GM19238 (cell line): ENCODE data around the gene FAM124A.

Experiments used
- DNase-seq: peaks from one replicate; pipeline ENCODE4 v3.0.0; 2011; ENCODE audit warnings: low spot score; ENCODE audit not compliant: insufficient read length

FAM124A gene

GRCh38 chr13:51220706-51221105 lies 1.5 kb upstream of the FAM124A start:
- no peak for DNase-seq

DNA sequence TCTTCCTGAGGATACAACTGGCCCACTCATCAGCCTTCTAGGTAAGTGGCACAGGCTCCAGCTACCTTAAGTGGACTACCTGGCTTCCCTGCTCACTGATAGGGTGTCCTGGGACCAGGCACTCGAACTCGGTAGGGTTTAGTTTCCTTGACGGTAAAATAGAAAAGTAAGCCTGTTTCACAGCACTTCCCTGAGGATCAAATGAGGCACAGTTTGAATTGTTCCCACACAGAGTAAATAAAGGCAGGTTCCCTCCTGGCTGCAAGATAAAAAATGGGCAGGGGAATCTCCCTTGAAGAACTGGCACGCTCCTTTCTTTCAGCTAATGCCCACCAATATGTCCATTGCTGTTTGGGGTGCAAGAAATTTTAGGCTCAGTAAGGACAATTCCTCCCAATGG lies 1.1 kb upstream of the FAM124A start:
- DNase-seq, result no peak

GRCh38 chr13:51221674-51222036 lies 543 bp upstream of the FAM124A start:
- DNase-seq, result no peak

- DNase-seq, result no peak
Observed at GRCh38 chr13:51222686-51223559, 725 bp downstream of the FAM124A start.

- DNase-seq, result no peak
Observed at GRCh38 chr13:51223560-51224270, 1.5 kb downstream of the FAM124A start.

DNA sequence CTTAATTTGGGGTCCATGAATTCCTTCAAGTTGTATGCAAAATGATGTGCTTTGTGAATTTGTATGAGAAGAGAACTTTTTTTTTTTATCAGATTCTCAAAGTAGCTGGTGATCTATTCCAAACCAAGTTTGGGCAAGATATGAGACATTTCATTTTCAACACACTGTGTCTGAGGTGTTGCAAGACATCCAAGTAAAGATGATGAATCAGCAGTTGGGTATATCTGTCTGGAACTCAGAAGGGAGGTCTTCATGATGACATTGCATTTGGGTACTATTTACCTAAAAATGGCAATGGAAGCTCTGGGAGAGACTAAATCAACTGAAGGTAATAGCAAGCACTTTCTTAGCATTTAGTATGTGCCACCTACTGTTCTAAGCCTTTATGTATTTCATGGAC lies 2.8 kb downstream of the FAM124A start:
- no peak for DNase-seq

DNA sequence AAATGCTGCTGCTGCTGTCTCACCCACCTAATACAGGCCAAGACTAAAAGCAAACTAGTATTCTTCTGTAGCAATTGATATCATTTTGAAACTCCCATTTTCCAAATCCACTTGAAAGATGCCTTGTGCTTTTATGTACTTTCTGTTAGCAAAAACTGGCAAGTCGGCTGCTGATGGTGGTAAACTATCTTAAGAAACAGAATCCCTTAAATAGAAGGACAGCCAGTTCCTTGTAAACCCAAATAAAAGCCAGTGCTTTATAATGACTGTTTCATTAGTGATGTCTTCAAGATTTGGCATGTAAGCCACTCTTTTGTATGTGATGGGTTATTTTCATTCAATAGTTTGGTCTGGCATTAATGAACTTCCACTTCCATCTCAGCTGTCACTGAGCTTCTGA lies 5.2 kb downstream of the FAM124A start:
- no peak for DNase-seq

- DNase-seq, result no peak
Observed at GRCh38 chr13:51229101-51229719, 7.0 kb downstream of the FAM124A start.

DNA sequence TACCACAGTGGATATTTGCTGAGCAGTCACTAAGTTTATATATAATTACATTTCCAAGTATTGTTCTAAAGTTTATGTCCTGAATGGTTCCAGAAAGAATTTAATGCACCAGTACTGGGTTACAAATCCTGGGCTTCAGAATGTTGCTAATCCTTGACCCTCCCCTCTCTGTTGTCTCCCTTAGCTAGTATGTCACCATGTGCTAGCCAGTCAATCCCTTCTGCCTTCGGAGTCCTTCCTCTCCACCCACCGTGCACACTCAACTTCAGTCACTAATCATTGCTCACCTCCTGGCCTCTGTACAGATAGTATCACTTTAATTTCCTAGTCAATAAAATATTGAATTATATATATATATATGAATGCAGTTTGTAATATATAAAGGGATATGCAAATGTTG lies 7.5 kb downstream of the FAM124A start:
- no peak for DNase-seq

DNA sequence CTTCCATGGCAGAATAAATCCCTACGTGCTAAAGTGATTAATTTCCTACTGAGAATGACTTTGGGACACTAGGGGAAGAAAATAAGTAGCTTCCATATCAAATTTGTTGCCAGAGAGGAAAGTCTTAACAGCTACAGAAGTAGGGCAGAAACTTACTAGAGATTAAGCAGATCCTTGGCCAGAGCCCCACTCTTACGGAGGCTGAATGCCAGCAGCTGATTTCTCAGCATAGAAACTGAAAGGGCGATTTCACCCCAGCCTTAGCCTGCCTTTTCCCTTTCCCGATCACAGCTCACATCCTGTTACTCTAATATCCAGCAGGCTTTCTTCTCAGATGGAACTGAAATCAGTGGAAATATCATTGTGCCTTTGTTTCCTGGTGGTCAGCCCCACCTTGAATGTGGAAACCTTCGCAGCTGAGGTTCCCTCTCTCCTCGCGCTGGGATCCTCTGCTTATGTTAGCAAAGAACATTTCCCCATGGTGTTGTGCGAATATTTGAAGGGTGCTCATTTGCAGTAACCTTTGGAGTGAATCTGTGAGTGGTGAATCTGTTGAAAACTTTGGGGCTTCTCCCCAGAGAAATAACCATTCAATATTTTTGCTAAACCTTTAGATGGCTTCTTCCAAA lies 8.4 kb downstream of the FAM124A start:
- DNase-seq, result no peak

GRCh38 chr13:51231456-51231855 lies 9.3 kb downstream of the FAM124A start:
- DNase-seq, result no peak

DNA sequence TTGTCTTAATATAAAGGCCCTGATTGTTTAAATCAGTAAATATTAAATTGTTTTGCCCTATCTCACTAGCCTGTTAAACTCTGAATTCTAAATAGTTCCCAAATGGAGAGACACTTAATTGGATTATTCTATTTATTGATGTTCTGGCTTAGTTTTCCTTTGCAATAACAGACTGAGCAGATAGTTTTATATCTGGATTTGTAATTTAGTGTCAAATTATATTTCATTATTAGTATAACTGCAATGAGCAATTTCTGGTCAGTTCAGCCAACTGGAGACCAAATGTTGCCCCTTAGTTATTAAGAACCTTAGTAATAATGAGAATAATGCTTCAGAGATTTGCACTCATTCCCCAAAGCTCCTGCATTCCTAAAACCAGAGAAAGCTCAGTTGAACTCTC lies 10.1 kb downstream of the FAM124A start:
- DNase-seq, result no peak

- DNase-seq, result no peak
Observed at GRCh38 chr13:51233117-51233826, 11.1 kb downstream of the FAM124A start.

DNA sequence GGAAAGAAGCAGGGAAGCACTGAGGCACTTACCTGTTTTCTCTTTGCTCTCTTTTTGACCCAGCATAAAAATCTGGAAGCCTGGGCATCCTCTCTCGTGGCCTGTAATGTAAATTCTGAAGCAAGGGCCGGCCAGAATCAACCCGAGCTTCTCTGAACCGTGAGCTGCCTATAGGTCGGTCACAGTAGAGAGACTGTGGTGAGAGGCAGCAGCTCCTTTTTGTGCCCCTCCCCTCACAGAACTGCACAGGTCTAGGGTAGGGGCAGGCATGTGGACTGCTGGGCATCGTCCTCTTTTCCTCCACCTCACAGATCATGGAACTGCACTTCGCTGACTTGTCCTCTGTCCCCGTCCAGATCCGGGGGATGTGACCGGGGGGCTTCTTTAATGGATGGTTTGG lies 12.5 kb downstream of the FAM124A start:
- no peak for DNase-seq

DNA sequence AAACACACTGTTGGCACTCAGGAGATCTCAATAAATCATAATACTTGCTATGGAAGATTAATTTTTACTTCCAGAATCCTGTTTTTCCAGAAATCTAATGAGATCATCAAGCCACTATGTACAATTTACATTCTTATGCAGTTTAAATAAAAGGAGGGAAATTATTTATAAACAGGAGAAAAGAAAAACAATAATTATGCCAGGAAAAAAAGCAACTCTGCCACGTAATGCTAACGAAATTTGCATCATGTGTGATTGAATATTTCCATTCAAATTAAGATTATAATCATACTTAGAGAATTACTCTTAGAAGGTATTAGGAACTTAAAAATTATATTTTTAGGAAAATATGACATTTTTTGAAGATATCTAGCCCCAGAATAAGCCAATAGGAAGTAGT lies 13.0 kb downstream of the FAM124A start:
- DNase-seq, result no peak

DNA sequence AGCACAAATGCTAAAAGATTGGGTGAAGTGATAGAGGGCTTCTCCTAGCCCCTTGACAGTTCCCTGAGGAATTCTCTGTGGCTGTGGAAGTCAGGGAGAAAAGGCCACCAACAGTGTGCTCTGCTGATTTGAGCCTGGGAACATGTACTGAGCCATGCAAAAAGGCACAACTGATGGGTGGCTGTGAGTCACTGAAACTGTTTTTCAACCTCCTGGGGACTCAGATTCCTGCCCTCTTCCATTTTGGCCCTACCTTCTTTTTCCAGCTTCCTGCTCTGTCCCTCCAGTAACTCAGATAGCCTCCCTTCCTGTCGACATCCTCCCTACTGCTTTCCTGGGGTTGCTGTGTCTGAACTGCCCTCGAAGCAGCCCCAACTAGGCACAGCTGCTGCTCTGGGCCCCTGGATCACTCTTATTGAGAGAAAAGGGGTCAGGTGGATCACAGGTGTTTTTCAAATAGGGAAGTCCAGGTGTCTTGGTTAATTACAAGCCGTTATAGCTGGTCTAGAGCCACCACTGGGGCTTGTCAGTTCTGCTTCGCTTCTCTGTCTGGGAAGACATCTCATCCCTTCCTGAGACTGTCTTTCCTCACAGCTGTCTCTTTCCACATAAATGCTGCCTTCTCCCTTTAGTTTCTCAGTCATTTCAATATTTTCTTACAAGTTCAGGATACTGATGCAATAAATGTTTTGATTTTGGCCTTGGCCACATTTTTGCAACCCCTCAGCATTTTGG lies 13.7 kb downstream of the FAM124A start:
- no peak for DNase-seq

- no peak for DNase-seq
Observed at GRCh38 chr13:51236491-51236792, 14.2 kb downstream of the FAM124A start.

GRCh38 chr13:51237386-51237785 lies 15.2 kb downstream of the FAM124A start:
- no peak for DNase-seq

DNA sequence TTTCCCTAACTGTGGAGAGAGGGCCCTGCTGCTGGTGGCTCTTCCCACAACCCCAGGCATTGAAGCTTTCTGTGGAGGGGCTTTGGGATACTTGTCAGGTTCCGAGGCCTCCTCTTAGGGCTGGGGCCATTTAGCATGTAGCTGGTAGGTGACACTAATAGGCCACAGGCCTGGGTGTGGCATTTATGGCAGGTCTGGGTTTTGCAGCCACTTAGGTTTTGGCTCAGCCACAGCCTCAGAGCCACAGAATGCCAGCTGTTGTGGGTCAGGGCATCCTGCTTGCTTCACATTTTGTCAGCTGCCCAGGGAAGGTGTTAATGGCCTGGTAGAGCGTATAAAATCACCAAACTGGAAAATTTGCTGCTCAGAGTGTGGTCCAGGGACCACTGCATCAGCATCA lies 15.7 kb downstream of the FAM124A start:
- DNase-seq, result no peak

DNA sequence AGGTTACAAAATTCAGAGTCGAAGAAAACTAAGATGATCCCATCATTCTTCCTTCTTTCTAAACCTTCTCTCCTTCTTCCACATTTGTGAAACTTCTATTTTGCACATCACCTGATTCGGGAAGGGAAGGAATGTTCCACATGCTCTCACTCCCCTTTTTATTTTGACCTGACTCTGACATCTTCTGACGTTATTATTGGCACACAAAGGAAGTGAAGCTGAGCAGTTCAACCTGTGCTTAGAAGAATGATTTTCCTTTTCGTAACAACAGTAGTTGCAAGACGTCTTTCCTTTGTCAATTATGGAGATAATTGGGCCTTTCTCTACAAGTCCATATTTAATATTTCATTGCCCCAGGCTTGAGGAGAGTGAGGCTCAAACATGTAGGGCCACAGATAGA lies 18.0 kb downstream of the FAM124A start:
- DNase-seq, result no peak

DNA sequence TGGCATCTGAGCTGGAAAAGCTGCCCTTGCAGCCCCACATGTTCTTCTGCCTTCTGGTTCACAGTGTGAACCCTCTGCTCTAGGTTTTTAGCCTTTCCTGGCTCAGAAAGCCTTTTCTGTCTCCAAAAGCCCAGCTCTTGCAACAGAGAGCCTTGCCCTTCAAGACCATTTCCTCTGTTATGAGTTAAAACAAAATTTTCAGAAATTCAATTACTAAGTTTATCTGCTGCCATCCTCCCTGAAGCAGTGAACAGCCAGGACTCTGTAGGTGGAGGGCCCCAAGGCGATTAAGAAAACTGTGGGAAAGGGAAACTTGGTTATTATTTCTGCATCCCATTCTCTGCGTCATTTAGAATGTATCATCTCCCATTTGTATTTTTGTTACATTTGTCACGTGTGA lies 18.8 kb downstream of the FAM124A start:
- no peak for DNase-seq
